Measurements from ENCODE around the gene HRC. TPM values are rescaled to one million over a fixed set of nuclear protein-coding genes. Genes with fewer than 3 reads are reported as not detected.

The HRC gene
- total and polyA plus RNA-seq, 4 donors: 0.14 to 5.7 (median 1.1) TPM

DNA sequence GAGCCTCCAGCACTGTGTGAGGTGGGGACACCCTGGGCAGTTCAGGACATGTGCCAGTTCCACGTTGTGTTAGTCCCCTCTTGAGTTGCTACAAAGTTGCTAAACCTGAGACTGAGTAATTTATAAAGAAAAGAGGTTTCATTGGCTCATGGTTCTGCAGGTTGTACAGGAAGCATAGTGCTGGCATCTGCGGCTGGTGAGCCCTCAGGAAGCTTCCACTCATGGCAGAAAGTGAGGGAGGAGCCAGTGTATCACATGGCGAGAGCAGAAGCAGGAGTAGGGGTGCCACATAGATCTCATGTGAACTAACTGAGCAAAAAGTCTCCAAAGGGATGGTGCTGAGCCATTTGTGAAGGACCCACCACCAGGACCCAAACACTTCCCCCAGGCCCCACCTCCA, 35.6 kb upstream of the HRC start:
- DNase-seq (no peak), ATAC-seq (ENCODE audit: insufficient read depth, low FRiP score) (no peak)
- Histone ChIP-seq H3K9me3 (ENCODE audit: control insufficient read depth in 4 of 4, insufficient read depth in 3 of 4, low read length in 3 of 4) (peaks cover 0 to 6% (median 0%) of the 10 kb centered on the region in 4 donors), H3K4me1 (ENCODE audit: control insufficient read depth in 5 of 5, insufficient read depth in 5 of 5, low read length in 5 of 5) (peaks cover 0 to 17% (median 0%) of the 10 kb centered on the region in 5 donors), H3K27ac (ENCODE audit: low read depth in 1 of 2, low read length in 1 of 2) (peak overlapping the region in 1 of 2 donors; percentile 68), H3K4me3 (no peak overlapping the region), H3K9ac (ENCODE audit: insufficient read depth in 1 of 2, low read length in 2 of 2) (no peak overlapping the region), H3K36me3 (ENCODE audit: control insufficient read depth in 4 of 4, insufficient read depth in 4 of 4, low read length in 4 of 4) (peaks cover 11 to 25% (median 12%) of the 10 kb centered on the region in 4 donors), H3K27me3 (ENCODE audit: control insufficient read depth in 3 of 3, insufficient read depth in 3 of 3, low read length in 2 of 3) (no peaks in the 10 kb centered on the region)
- TF ChIP-seq CTCF (IDR thresholded peaks at IDR 0.05; ENCODE audit: control extremely low read depth, extremely low read depth): no peak
- WGBS, 2 donors: 92 to 95% methylated on average over 3 of the region's 3 CpGs

DNA sequence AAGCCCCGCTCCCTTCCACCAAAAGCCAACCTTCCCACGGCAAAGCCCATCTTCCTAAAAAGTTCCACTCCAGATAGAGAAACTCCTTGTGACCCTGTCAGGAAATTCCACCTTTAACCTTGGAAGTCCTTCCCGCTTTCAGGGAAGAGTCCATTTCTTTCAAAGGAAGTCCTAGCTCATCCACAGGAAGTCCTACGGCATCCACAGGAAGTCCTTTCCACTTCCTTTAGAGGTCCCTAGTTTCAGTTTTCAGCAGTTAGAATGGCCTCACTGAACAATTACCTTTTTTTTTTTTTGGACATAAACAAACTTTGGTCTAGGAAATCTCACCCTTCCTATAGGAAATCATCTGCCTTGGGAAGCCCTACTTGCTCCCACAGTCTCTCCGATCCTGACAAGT, 34.1 kb upstream of the HRC start:
- H3K27ac ChIP-seq (ENCODE audit: low read depth in 1 of 2, low read length in 1 of 2): peak overlapping the region in 1 of 2 donors; percentile 28
- H3K4me3 ChIP-seq: no peak overlapping the region
- peaks cover 0 to 17% (median 0%) of the 10 kb centered on the region in 5 donors for H3K4me1 ChIP-seq (ENCODE audit: control insufficient read depth in 5 of 5, insufficient read depth in 5 of 5, low read length in 5 of 5)
- no peaks in the 10 kb centered on the region for H3K27me3 ChIP-seq (ENCODE audit: control insufficient read depth in 3 of 3, insufficient read depth in 3 of 3, low read length in 2 of 3)
- peaks cover 11 to 25% (median 12%) of the 10 kb centered on the region in 4 donors for H3K36me3 ChIP-seq (ENCODE audit: control insufficient read depth in 4 of 4, insufficient read depth in 4 of 4, low read length in 4 of 4)
- no peak for TF ChIP-seq CTCF (IDR thresholded peaks at IDR 0.05; ENCODE audit: control extremely low read depth, extremely low read depth)
- ATAC-seq (ENCODE audit: insufficient read depth, low FRiP score) (no peak), DNase-seq (peak in 1 of 3 donors; percentile 28)
- H3K9ac ChIP-seq (ENCODE audit: insufficient read depth in 1 of 2, low read length in 2 of 2): no peak overlapping the region
- 67 to 70% methylated on average over 5 of the region's 5 CpGs for WGBS, 2 donors
- peaks cover 0 to 6% (median 0%) of the 10 kb centered on the region in 4 donors for H3K9me3 ChIP-seq (ENCODE audit: control insufficient read depth in 4 of 4, insufficient read depth in 3 of 4, low read length in 3 of 4)

DNA sequence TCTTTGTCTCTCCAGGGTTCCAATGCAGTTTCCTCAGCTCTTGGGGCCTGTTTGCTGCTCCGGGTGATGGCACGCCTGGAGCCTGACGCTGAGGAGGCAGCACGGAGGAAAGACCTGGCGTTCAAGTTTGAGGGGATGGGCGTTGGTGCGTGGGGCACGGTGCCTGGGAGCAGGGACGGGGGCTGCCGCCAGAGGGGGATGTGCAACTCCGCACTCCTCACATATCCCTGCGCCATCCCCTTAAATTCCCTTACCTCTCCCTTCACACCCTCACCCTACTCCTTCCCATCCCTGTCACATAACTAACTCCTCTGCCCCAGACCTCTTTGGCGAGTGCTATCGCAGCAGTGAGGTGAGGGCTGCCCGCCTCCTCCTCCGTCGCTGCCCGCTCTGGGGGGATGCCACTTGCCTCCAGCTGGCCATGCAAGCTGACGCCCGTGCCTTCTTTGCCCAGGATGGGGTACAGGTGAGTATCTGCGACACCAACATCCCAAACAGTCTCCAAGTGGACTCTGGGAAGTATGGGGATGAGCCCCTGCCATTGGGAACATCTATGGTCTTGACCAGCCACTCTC, 33.5 kb upstream of the HRC start:
- Histone ChIP-seq H3K9ac (ENCODE audit: insufficient read depth in 1 of 2, low read length in 2 of 2) (no peak overlapping the region), H3K36me3 (ENCODE audit: control insufficient read depth in 4 of 4, insufficient read depth in 4 of 4, low read length in 4 of 4) (peaks cover 11 to 21% (median 13%) of the 10 kb centered on the region in 4 donors), H3K27me3 (ENCODE audit: control insufficient read depth in 3 of 3, insufficient read depth in 3 of 3, low read length in 2 of 3) (no peaks in the 10 kb centered on the region), H3K4me1 (ENCODE audit: control insufficient read depth in 5 of 5, insufficient read depth in 5 of 5, low read length in 5 of 5) (peaks cover 0 to 17% (median 0%) of the 10 kb centered on the region in 5 donors), H3K9me3 (ENCODE audit: control insufficient read depth in 4 of 4, insufficient read depth in 3 of 4, low read length in 3 of 4) (peaks cover 0 to 6% (median 0%) of the 10 kb centered on the region in 4 donors), H3K4me3 (no peak overlapping the region), H3K27ac (ENCODE audit: low read depth in 1 of 2, low read length in 1 of 2) (peak overlapping the region in 1 of 2 donors; percentile 28)
- DNase-seq (no peak), ATAC-seq (ENCODE audit: insufficient read depth, low FRiP score) (no peak)
- TF ChIP-seq CTCF (IDR thresholded peaks at IDR 0.05; ENCODE audit: control extremely low read depth, extremely low read depth): no peak
- 89 to 95% methylated on average over 21 of the region's 21 CpGs for WGBS, 2 donors
